A673 (cell line): ENCODE measurements around the gene TBC1D5.

Source experiments
- EZH2 ChIP-seq: fragments of 200-600 bp; sonication (generic); IDR thresholded peaks from 2 replicates; pipeline ENCODE4 v1.6.1; 2017; ENCODE audit warnings: borderline replicate concordance, low read depth, mild to moderate bottlenecking, mixed read lengths, antibody characterized with exemption, low read length; ENCODE audit not compliant: poor library complexity, severe bottlenecking
- TF ChIP-seq, protein P1 (sequence below): fragments of 300-800, 200-600 bp; sonication (generic); conservative IDR thresholded peaks from 2 replicates; pipeline ENCODE4 v1.5.1; 2017; ENCODE audit warnings: low read depth, mild to moderate bottlenecking, antibody characterized with exemption, low read length, moderate library complexity, mixed read lengths

GRCh38 chr3:17738219-17738618 is 4.2 kb downstream of the TBC1D5 start:
- TF ChIP-seq, protein P1, sequence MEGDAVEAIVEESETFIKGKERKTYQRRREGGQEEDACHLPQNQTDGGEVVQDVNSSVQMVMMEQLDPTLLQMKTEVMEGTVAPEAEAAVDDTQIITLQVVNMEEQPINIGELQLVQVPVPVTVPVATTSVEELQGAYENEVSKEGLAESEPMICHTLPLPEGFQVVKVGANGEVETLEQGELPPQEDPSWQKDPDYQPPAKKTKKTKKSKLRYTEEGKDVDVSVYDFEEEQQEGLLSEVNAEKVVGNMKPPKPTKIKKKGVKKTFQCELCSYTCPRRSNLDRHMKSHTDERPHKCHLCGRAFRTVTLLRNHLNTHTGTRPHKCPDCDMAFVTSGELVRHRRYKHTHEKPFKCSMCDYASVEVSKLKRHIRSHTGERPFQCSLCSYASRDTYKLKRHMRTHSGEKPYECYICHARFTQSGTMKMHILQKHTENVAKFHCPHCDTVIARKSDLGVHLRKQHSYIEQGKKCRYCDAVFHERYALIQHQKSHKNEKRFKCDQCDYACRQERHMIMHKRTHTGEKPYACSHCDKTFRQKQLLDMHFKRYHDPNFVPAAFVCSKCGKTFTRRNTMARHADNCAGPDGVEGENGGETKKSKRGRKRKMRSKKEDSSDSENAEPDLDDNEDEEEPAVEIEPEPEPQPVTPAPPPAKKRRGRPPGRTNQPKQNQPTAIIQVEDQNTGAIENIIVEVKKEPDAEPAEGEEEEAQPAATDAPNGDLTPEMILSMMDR, result no peak
- no peak for TF ChIP-seq EZH2
